RKO (cell line): Measurements from ENCODE around the gene PPTC7.
"Not testable (repeated sequence)": the region's sequence is repeated elsewhere in the genome, so short reads cannot be mapped to it uniquely, and the experiment has no call there.

ENCODE experiments used
- DNase-seq: peaks from one replicate; pipeline ENCODE4 v3.0.0-alpha.2; 2016; ENCODE audit warnings: low spot score

PPTC7 gene

GRCh38 chr12:110561471-110562201, 21.5 kb downstream of the PPTC7 start:
- DNase-seq = no peak

GRCh38 chr12:110560946-110561345, 22.2 kb downstream of the PPTC7 start:
- no peak for DNase-seq

GRCh38 chr12:110560048-110560447, 23.1 kb downstream of the PPTC7 start:
- no peak for DNase-seq

GRCh38 chr12:110558945-110559344, 24.2 kb downstream of the PPTC7 start:
- not testable (repeated sequence) for DNase-seq

- DNase-seq = no peak
Measured at GRCh38 chr12:110557300-110557699, 25.8 kb downstream of the PPTC7 start.

GRCh38 chr12:110556705-110557104, 26.4 kb downstream of the PPTC7 start:
- no peak for DNase-seq

- no peak for DNase-seq
Measured at GRCh38 chr12:110555577-110556406, 27.3 kb downstream of the PPTC7 start.

GRCh38 chr12:110554184-110554583, 28.9 kb downstream of the PPTC7 start:
- DNase-seq = no peak

GRCh38 chr12:110550981-110551380, 32.1 kb downstream of the PPTC7 start:
- no peak for DNase-seq

GRCh38 chr12:110549716-110550115, 33.4 kb downstream of the PPTC7 start:
- DNase-seq = no peak

GRCh38 chr12:110548678-110549077, 34.4 kb downstream of the PPTC7 start:
- DNase-seq = no peak

- no peak for DNase-seq
Measured at GRCh38 chr12:110547090-110547489, 36.0 kb downstream of the PPTC7 start.

GRCh38 chr12:110546339-110546738, 36.8 kb downstream of the PPTC7 start:
- peak; percentile 63 for DNase-seq

- DNase-seq = no peak
Measured at GRCh38 chr12:110545812-110546211, 37.3 kb downstream of the PPTC7 start.

- DNase-seq = peak; percentile 45
Measured at GRCh38 chr12:110545259-110545658, 37.9 kb downstream of the PPTC7 start.

GRCh38 chr12:110543965-110544364, 39.2 kb downstream of the PPTC7 start:
- no peak for DNase-seq

- DNase-seq = no peak
Measured at GRCh38 chr12:110543252-110543959, 39.7 kb downstream of the PPTC7 start.

- peak; percentile 33 for DNase-seq
Measured at GRCh38 chr12:110540048-110540447, 43.1 kb downstream of the PPTC7 start.

- no peak for DNase-seq
Measured at GRCh38 chr12:110538869-110539622, 44.1 kb downstream of the PPTC7 start.

- DNase-seq = no peak
Measured at GRCh38 chr12:110537605-110538409, 45.3 kb downstream of the PPTC7 start.
